Effector CD8-positive, alpha-beta T cell (primary cell): ENCODE data around the gene ALKBH3.

Source experiments
- DNase-seq: peaks from one replicate; lab custom pipeline; 2025; lab: John Stamatoyannopoulos, UW

The ALKBH3 gene

DNA sequence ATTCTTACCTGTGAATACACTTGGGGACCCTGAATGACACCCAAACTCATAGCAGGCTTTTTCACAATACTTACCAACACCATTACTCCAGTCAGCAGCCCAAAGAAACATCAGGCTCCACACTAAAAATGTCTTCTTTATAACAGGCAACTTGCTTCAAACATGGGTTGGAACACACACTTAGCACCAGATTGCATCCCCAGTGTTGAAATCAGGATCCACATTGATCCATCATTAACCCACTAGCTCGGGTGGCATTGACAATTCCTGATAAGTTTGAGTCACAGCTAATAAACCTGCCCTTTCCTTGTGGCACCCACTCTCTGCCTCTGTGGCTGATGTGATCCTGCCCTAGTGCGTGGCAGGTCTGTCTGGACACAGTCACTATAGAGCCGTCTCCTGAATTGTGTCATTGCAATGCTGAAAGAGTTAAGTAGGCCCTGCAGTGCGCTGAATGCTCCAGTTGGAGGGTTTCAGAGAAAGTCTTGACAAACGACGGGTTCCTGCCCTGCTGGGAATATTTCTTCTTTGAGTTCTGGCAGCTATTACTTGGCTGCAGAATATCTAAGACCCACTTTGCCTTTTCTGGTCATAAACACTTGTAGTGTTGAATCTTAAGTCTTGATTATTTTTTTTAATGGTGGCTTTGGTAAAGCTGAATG is 42.2 kb downstream of the ALKBH3 start:
- no peak for DNase-seq

DNA sequence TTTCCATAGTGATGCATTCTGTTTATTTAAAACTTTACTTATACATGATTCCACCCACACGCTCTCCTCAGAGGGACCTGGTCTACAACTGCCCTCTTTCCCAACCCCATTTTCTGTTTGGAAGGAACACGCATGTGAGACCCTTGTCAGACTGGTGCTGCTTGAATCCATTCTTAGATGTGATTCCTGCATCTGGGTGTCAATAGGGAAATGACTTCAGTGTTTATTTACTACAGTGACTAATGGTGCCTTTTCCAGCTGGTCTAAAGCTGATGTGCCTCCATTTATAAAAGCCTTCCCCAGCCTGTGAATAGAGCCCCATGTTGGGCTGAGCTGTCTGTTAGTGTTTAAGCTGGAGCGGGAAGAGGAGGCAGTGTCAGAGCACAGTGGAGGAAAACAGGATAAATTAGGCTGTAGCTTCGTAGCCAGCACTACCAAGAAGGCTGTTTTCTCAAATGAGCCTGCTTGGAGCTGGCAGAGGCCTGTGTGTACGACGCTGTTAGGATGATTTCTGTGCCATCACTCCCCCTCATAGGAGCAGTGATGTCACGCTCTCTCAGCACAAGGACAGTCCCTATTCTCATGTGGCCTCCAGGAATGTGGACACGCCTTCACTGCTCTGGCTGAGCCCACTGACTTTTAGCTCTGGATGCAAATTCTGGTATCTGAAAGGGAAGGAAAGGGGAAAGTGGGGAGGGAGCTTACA is 42.9 kb downstream of the ALKBH3 start:
- DNase-seq = no peak

DNA sequence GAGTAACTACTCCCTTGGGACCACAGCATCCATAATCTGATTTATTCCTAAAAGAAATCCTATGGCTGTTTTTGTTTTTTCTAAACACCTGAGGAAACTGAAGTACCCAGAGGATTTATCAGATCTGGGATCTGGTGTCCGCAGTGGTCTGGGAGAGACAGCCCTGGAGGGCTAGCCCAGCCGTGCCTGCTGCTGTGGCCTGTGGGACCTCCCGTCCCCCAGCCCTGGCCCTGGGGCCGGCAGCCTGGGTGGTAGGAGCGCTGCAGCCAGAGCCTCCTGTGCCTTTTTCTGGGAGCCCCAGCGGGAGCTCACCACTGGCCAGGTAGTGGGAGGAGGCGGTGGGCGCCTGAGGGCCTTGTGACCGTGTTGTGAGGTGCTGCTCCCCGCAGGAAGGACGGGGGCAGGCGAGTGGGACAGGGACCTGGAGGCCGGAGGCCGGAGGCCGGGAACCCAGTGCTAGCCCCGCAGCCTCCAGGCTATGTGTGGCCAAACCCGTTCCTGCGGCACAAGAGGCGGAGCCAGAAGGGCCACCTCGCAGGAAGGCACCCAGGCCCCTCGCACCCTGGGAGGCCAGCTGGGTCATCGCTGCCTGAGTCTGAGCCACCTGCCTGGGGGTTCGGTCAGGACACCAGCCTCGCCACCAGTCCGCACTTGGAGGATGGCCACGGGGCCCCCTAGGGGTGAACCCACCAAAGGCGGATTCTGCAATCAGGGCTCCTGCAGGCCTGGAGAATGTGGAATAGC is 43.7 kb downstream of the ALKBH3 start:
- no peak for DNase-seq

DNA sequence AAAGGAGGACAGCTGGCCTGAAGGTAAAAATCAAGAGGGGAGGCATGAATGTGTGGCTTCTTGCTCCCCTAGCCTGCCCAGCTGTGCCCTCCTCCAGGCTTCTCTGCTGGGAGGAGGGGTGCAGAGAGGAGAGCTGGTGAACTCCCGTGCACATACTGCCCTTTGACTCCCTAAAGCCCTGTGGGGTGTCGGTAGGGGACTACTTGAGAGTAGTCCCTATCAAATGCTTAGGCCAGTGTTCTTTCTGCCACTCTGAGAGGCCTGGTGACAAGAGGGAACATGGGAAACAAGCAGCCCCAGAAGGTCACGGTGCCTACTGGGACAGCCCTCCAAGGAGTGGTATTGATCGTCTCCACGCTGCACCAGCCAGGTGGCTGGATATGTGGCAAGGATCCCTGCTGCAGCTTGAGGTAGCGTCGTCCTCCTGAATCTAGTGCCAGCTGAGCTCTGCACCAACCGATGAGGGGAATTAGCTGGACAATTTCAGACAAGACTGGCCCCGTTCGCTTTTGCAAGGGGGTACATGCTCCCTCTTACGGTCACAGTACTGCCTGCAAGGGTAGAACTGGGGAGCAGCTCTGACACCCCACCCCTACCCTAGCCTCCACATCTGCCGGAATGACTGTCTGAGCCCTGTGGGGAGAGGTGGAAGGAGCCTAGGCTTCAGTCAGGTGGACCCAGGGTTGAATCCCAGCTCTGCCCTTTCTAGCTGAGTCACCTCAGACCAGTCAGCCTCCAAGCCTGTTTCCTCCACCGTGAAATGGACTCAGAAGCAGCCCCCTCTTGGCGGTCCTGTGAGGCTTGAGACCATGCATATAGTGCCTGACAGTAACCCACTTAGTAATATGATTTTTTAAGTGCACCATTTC is 44.7 kb downstream of the ALKBH3 start:
- DNase-seq = no peak

DNA sequence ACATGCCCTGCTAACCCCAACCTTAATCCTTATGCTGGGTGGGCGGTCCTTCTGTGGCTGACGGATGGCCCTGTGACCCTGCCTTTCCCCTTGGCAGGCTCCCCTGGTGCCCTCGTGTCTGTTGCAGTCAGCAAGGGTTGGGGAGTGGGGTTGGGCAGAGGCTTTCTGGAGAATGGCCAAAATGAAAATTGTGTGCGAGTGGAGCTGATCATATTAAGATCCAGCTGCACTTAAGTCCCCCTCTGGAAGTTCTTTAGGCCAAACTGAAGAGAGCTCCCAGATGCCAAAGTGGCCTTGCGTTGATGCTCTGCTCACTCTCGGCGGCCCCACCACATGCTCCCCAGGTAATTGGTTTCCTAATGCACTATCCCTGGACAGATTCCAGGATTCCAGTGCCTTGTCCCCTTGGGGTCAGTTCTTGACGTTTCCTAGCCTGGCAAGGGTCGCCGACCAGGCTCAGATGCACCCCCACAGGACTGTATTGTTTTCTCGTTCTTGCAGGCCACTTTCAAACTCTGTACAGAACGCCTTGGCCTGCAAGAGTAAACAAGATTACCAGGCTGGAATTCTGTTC is 45.4 kb downstream of the ALKBH3 start:
- no peak for DNase-seq

DNA sequence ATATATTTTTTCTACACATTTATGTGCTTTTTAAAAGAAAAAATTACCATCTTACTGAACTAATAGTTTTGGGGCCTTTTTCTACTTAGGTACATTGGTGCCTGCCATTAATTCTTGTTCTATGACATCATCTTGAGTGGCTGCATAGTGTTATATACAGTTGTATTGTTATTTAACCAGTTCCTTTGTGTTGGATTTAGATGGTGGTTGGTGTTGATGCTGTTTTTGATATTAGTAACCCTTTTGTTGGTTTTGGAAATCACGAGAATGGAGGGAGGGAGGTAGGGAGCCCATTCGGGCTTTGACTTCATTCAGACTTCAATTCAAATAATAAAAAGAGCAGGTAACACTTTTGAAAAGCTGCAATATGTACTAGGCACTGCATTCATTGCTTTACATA is 46.4 kb downstream of the ALKBH3 start:
- DNase-seq = no peak

DNA sequence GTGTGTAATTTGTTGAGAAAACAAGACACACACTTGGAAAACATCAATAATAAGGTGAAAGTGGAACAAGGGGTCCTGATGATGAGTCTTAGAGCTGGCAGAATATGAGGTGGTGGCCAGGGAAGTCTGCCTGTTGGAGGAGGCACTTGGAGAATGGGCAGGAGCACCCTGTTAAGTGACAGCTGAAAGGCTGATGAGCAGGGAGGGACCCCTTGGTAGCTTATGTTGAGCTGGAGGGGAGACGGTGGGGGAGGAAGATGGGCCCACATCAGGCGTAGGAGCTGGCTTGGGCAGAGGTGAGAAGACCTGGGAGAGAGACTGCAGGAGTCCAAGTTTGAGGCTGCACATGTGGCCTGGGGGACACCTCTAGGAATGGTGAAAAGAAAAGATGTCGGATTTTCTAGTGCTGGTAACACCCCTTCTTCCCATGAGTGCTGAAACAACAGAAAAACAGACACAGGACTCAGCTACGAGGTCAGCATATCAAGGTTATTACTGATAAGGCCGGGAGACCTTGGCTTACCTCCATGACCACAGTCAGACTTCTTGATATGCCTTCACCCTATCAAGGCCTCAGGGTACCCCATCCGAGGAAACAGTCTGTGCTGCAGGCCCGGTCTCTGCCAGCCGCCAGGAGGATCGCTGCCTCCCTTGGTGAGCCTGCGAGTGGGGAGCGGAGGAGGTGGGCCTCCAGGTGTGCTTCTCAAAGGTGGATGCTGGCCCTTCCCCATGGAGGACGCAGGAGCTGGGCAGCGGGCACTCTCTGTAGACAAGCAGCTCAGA is 47.5 kb downstream of the ALKBH3 start:
- no peak for DNase-seq

DNA sequence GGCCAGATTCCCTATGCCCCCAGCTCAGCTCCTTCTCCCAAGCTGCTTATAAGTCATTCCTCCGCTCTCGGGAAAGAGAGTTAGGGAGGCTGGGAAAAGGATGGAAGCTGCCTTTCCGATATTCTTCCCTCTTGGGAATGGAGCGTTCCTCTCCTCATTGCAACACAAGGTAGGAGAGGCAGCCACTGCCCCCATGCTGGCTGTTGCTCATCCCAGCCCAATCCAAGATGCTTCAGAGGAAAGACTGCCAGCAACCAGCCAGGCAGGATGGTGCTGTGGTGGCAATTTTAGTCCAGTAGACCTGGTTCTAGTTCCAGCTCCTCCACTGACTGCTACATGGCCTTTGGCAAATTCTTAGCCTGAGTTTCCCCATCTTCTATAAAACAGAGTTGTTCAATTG is 48.1 kb downstream of the ALKBH3 start:
- no peak for DNase-seq

DNA sequence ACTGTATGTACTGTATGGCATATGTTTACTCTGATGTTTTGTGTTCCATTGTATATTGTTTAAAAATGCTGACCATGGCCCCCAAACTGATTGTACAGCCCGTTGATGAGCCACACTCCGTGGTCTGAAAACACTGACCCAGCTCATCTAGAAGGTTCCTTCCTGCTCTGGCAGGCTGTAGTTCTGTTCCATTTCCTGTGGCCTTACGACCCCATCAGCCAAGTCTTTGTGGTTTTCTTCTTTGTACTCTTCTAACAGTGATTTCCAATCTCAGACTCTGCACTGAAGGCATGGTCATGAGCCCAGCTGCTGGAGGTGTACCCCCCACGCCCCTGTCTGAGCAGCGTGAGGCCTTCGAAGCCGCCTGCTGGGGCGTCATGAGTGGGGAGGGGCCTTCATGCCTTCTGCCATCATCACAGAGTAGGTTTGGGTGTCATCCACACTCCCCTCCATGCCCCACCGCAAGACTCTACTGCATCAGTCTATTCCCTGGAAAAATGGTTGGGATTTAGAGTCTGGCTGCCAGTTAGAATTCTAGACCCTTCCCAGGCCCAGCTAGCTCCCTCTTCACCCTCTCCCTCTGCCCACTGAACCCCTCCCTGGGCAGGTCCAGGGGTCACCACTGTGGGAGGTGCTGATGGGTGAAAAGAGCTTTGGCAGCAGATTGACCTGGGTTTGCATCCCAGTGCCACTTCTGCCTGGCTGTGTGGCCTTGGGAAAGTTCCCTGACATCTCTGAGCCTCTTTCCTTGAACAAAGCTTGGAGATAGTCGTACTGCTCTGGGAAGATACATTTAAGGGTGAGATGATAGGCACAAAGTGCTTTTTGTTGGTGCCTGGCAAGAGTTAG is 50.5 kb downstream of the ALKBH3 start:
- DNase-seq = no peak

DNA sequence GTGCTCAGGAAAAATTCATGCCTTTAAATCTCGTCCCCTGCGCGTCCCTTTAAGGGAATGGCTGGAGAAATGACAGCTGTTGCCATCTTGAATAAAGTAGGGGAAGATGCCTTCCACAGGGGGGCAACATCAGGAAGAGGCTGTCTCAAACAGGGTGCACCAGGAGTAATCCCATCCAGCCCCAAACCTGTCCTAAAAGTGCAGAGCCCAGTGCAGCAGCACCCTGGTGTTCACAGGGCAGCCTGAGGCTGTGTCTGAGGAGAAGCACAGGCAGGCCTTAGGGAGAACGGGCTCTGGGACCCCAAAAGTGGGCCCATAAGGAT is 51.0 kb downstream of the ALKBH3 start:
- DNase-seq = no peak

DNA sequence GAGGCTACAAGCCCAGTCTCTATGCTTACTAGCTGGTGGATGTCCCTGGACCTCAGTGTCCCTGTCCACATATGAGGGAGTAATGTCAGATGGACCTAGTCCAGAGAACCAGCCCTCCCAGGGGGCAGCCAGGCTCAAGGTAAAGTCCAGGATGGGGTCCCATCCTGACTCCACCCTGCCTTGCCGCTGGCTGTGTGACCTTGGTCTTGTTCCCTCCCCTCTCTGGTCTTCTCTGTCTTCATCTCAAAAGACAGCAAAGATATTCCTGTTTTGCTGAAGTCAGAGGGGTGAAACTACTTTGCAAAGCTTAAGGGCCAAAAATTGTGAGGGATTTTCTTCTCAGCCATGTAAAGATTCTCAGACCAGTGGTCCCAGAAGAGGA is 52.6 kb downstream of the ALKBH3 start:
- DNase-seq = no peak

DNA sequence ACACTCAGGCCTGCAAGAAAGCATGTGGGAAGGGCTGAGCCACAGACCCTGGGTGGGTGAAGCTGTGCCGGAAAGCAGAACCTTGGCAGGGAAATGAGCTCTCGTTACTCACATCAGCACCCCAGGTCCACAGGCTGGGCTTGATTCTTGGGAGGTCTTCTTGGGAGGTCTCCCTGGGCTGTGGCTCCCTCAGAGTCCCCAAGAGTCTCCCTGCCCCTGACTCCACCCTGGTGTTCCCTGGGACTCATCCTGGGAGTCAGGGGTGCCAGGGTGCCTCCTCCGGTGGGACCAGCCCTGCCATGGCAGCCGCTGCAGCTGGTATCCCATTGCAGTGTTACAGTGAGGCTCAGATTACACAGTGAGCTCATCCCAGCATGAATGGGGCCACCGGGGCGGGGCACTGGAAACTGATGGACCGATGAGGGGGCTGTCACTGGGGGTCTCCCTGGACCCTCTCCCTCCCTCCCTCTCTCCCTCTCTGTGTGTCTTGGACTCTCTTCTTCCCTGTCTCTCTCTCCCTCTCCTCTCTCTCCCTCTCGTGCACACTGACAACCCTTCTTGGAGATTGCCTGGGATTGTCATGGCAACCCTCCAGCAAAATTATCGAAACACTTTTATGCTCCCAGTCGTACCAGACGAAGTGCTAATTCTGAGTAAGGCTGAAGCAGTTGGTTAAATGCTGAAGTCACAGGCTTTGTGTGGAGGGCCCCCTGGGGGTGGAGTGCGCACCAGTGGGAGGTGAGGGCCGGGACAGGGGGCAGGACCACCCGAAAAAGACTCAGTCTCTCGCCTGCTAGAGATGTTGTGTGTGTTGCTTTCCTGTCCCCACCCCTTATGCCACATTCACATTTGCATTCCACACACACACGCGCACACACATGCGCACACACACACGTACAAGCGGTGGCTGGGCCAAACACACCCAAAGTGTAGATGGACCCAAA is 53.2 kb downstream of the ALKBH3 start:
- DNase-seq = no peak

DNA sequence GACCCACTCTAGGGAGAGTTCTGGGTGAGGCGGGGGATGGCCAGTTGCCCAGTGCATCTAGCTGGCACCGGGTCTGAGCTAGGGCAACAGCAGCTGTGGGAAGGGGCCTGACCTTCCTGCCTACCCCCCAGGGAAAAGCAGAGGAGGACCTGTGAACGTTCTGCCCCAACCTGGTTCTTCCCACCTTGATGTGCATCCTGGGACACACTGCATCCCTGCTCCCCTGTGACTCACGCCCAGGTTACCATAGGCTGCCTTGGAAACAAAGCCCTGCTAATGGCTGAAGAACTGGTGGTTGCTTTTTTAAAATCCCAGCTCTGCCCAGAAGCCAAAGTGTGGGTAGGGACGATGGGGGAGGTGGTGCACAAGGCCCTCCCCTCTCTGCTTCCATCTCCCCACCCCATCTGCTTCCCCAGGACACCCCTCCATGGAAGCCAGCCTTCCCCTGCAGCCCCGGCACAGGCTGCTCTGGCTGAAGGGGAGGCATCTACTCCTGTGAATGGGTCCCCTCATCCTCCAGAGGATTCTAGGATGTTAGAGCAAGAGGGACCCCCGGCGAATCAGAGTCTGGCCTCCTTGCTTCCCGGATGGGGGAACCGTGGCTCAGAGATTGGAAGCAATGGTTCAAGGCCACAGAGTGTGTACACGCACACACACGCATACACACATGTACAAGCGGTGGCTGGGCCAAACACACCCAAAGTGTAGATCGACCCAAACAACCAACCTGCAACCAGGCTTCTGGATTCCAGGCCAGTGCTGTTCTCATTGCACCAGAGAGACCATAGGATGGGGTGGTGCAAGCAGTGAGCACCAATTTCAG is 54.2 kb downstream of the ALKBH3 start:
- DNase-seq = no peak

DNA sequence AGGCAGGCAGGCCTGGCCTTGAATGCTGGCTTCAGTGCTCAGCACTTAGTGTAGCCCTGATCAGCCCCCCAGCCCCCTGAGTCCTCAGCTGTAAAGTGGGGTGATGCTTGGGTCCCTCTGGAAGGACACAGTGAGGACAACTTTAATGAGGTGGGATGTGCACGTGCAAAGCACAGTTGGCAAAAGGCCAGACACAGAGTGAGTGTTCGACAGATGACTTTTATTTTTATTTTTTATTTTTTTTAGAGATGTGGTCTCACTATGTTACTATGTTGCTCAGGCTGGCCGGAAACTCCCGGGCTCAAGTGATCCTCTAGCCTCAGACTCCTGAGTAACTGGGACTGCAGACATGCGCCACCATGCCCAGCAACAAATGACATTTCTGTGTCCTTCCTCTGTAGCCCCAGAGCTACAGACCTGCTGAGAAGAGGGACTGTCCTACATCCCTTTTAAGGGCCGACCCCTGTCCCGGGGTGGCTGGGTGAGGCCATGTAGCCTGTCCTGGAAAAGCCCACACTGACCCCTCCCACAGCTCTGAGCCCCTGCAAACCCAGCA is 54.9 kb downstream of the ALKBH3 start:
- no peak for DNase-seq

DNA sequence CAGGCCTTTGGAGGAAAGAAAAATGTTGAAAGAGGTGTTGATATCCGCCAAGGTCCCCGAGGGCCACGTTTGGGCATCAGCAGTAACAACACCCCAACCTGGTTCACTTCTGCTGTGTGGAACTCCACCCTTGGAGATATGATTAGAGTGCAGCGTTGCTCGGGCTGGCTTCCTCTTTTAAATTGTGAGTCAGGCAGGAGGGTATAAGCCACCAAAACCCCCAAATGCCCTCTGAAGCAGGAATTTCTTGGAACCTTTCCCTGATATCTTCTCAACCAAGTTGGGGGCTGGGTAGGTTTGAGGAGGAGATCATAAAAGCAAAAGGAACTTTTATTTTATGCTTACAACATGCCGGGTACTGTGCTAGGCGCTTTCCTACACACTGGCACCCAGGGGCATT is 55.4 kb downstream of the ALKBH3 start:
- DNase-seq = no peak

DNA sequence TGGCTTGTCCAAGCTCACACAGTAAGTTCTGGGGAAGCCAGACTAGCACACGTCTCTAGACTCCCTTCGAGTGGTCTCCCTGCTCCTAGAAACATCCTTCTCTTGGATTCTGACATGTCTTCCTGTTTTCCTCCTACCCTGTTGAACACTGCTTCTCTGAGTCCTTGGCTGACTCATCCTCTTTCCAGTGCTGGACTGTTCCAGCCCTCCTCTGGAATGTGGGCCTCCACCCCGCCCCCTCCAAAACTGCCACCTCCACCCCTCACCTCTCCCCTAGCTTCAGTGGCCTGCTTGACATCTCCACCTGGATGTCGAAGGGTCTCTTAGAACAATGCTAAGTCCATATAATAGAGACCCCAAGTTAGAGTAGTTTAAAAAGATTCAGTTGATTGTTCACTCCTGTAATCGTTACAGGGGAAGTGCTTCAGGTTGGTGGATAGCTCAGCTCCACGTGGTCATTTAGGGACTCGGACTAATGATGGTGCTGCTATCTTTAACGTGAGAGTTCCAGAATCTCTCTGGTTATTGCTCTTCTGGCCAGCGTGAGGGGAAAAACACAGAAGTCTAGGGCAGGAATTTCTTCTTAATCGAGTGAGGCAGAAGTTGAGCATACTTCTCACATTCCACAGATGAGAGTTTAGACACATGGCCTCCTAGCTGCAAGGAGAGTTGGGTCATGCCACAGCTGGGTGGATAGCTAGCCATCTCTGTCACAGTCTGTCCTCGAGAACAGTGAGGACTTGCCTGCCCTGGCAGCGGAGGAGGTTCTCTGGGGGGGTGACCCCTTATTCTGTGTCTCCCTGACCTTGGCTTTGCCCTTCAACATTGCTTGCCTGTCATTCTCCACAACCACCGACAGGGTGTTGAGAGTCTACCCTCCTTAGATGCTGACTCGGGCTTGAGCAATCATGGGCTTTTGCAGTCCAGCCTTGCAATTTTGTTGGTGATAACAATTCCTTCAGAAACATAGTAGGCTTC is 57.1 kb downstream of the ALKBH3 start:
- DNase-seq = no peak
